CD4-positive, alpha-beta T cell (primary cell): Measurements from ENCODE around the gene MAP3K20. TPM values are rescaled to one million over a fixed set of nuclear protein-coding genes. Genes with fewer than 3 reads are reported as not detected.

ENCODE experiments used
- ATAC-seq: fragments of 200-7000 bp; cut with Tn5 transposase; one replicate; pipeline ENCODE4 v1.10.0; 2022; ENCODE audit warnings: mild to moderate bottlenecking; ENCODE audit not compliant: poor library complexity
- CTCF ChIA-PET: fragments of 350-600 bp; sonication (Branson Sonifier 250); formaldehyde crosslinking; loops from one replicate; lab custom pipeline; 2021; ENCODE audit warnings: antibody characterized with exemption, inconsistent platforms; lab: Charles Lee
- POLR2A ChIA-PET: fragments of 350-600 bp; sonication (Branson Sonifier 250); formaldehyde crosslinking; loops from one replicate; lab custom pipeline; 2021; ENCODE audit warnings: antibody characterized with exemption, inconsistent platforms; lab: Charles Lee
- DNase-seq, 14 experiments: peaks; one replicate each; pipeline ENCODE4 v3.0.0-alpha.2; 2013 to 2020; ENCODE audit warnings: mixed read lengths in 2 of 14
- H3K27ac ChIP-seq, 2 donors: one replicate each; pipeline versions ENCODE4 v1.5.1 to v1.7.0; 2013; ENCODE audit warnings: low read length in 2 of 2, low read depth in 1 of 2, mild to moderate bottlenecking in 1 of 2
- H3K27me3 ChIP-seq, 2 experiments: 1 replicate in 1 of 2; 2 replicates in 1 of 2; pipeline versions ENCODE4 v1.6.1 to v1.7.0; 2013; ENCODE audit warnings: low read length in 2 of 2, control low read depth in 1 of 2, mild to moderate bottlenecking in 1 of 2, moderate library complexity in 1 of 2; ENCODE audit not compliant: insufficient read depth in 2 of 2, control insufficient read depth in 1 of 2
- H3K36me3 ChIP-seq: one replicate; pipeline ENCODE4 v1.6.1; 2013; ENCODE audit warnings: low read length, control low read depth; ENCODE audit not compliant: insufficient read depth
- H3K4me1 ChIP-seq: one replicate; pipeline ENCODE4 v1.6.1; 2013; ENCODE audit warnings: low read length, control low read depth; ENCODE audit not compliant: insufficient read depth
- H3K4me3 ChIP-seq: one replicate; pipeline ENCODE4 v1.5.1; 2013; ENCODE audit warnings: mild to moderate bottlenecking, low read length, moderate library complexity
- H3K9me3 ChIP-seq, 2 experiments: 1 replicate in 1 of 2; 2 replicates in 1 of 2; pipeline versions ENCODE4 v1.6.1 to v1.7.0; 2013; ENCODE audit warnings: low read length in 2 of 2, mild to moderate bottlenecking in 2 of 2, control low read depth in 1 of 2, moderate library complexity in 1 of 2; ENCODE audit not compliant: control insufficient read depth in 1 of 2, insufficient read depth in 1 of 2
- H3K27ac Mint-ChIP-seq: one replicate; pipeline ENCODE4 v1.8.0; 2020; ENCODE audit warnings: mixed read lengths
- H3K27me3 Mint-ChIP-seq: one replicate; pipeline ENCODE4 v1.8.0; 2021; ENCODE audit warnings: mixed read lengths
- H3K36me3 Mint-ChIP-seq: one replicate; pipeline ENCODE4 v1.8.0; 2021; ENCODE audit warnings: low read depth, mixed read lengths
- H3K4me1 Mint-ChIP-seq: one replicate; pipeline ENCODE4 v1.8.0; 2021; ENCODE audit warnings: low read depth, mixed read lengths
- H3K4me3 Mint-ChIP-seq: one replicate; pipeline ENCODE4 v1.8.0; 2020; ENCODE audit warnings: mild to moderate bottlenecking, mixed read lengths
- H3K9me3 Mint-ChIP-seq: one replicate; pipeline ENCODE4 v1.8.0; 2020; ENCODE audit warnings: mixed read lengths
- CTCF ChIP-seq: fragments of 200-600 bp; IDR thresholded peaks from one replicate; pipeline ENCODE4 v1.8.0; 2022; ENCODE audit warnings: antibody characterized with exemption, mild to moderate bottlenecking
- intact Hi-C, 2 experiments: fragments of 100-400 bp; cut with DNase I in 1 of 2; cut with micrococcal nuclease in 1 of 2; formaldehyde crosslinking; loops; one replicate each; pipeline versions ENCODE4 v1.15.1 to v1.9.0; 2023 to 2025; cut with DNase I, micrococcal nuclease
- total RNA-seq, 174 experiments: library from RNA in 2 of 174; stranded (reverse) in 2 of 174; gene quantifications; one replicate each; pipeline ENCODE4 v1.2.3 and lab custom pipeline; 2021 to 2026

MAP3K20 gene
- total RNA-seq, 2 experiments from 2014 or later, result 0.36 to 0.39 TPM

DNA sequence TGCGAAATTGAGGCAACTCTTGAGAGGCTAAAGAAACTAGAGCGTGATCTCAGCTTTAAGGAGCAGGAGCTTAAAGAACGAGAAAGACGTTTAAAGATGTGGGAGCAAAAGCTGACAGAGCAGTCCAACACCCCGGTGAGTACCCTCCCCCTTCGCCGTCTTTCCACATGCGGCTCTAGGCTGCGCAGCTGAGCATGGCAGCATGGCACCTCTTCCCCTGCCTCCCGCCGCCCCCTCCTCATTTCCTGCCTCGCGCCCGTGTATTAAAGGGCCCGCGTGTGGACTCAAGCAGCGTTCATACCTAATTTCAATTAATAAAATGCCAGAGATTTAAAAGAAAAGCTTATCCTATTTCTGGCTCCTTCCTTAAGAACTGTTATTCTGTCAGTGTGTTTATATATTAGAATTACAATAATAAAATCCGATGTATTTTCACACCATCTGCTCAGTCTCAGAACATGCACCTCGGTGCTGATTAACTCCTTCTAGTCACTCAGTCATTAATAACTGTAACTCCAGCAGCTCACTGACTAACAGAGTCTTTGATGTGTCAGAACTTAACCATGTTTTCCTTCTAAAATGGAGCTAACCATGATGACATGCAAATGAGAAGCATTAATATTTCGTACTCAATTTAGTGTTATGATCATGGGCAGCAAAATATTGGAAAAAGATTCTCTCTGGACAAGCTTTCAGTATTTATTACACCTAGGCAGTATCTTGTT is 141.6 kb downstream of the MAP3K20 start:
- H3K36me3 ChIP-seq, result no peaks in the 10 kb centered on the region
- DNase-seq, result no peak

DNA sequence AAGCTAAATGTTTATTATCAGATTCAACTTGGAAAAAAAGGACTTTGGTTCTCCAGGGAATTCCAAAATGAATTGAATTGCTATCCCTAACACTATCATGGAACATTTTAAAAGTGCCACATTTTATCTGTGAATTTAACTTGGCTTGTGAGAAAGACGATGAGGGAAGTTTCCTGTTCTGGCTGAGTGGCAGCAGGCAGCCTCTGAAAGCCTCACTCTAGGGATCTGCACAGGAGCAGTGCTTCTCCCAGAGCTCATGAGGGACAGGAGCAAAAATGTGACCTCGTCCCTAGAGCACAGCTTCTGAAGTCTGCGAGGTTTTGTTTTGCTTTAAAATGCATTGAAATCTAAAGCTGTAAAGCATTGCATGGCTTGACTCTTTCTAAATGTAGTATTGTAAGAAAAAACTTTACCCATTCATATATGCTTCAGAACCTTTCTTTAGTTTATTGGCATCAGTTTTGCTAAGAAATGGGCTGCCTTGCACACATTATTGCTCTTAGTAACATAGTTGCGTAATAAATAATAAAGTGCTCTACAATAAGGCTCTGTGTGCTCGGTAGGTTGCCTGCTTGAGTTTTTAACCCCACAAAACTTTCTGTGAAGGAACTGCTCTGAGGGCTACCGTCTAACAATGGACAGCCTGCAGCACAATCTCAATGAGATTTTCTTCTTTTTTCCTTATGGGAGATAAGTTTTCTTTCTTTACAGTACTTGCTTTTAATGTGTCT is 142.8 kb downstream of the MAP3K20 start:
- Histone ChIP-seq H3K27ac (no peak overlapping the region), H3K4me1 (peaks cover 3% of the 10 kb centered on the region), H3K27me3 (no peaks in the 10 kb centered on the region), H3K4me3 (no peak overlapping the region), H3K9me3 (no peaks in the 10 kb centered on the region), H3K36me3 (no peaks in the 10 kb centered on the region)
- H3K4me3 Mint-ChIP-seq, result no peak overlapping the region
- H3K27me3 Mint-ChIP-seq, result no peaks in the 10 kb centered on the region
- ChIA-PET POLR2A (interaction anchor here (0.7 kb wide), 1 partner anchor 8 kb away, joined by 3 read pairs; no protein-coding TSS in a partner anchor), CTCF (interaction anchor here (1.3 kb wide), 1 partner anchor 12 kb away, joined by 3 read pairs; no protein-coding TSS in a partner anchor)
- intact Hi-C loops, result no loop called here
- no peaks in the 10 kb centered on the region for H3K9me3 Mint-ChIP-seq
- no peak for ATAC-seq
- DNase-seq, result no peak
- no peak overlapping the region for H3K27ac Mint-ChIP-seq
- TF ChIP-seq CTCF, result no peak
- H3K36me3 Mint-ChIP-seq, result no peaks in the 10 kb centered on the region
- peaks cover 5% of the 10 kb centered on the region for H3K4me1 Mint-ChIP-seq

More for the DNA sequence above, 141.6 kb downstream of the MAP3K20 start:
- ChIA-PET POLR2A (no interaction called here), CTCF (no interaction called here)
- intact Hi-C loops, result no loop called here
- no peak overlapping the region for H3K27ac Mint-ChIP-seq
- peaks cover 3% of the 10 kb centered on the region for H3K4me1 ChIP-seq
- no peaks in the 10 kb centered on the region for H3K27me3 Mint-ChIP-seq
- no peak overlapping the region for H3K4me3 Mint-ChIP-seq
- no peak for ATAC-seq
- H3K9me3 Mint-ChIP-seq, result no peaks in the 10 kb centered on the region
- H3K4me1 Mint-ChIP-seq, result peaks cover 5% of the 10 kb centered on the region
- no peak for TF ChIP-seq CTCF
- H3K36me3 Mint-ChIP-seq, result no peaks in the 10 kb centered on the region
- H3K4me3 ChIP-seq, result no peak overlapping the region
- no peaks in the 10 kb centered on the region for H3K9me3 ChIP-seq
- H3K27ac ChIP-seq, result no peak overlapping the region
- no peaks in the 10 kb centered on the region for H3K27me3 ChIP-seq

- intact Hi-C loops, result loop anchor here in 1 of 2 experiments (10.0 kb wide), 1 partner anchor 1124 kb away; no protein-coding TSS in a partner anchor
- H3K4me1 Mint-ChIP-seq, result peaks cover 5% of the 10 kb centered on the region
- H3K27me3 Mint-ChIP-seq, result no peaks in the 10 kb centered on the region
- no peak overlapping the region for H3K4me3 Mint-ChIP-seq
- Histone ChIP-seq H3K36me3 (no peaks in the 10 kb centered on the region), H3K9me3 (no peaks in the 10 kb centered on the region), H3K4me1 (peaks cover 3% of the 10 kb centered on the region), H3K27ac (no peak overlapping the region), H3K27me3 (no peaks in the 10 kb centered on the region), H3K4me3 (no peak overlapping the region)
- no peaks in the 10 kb centered on the region for H3K36me3 Mint-ChIP-seq
- ChIA-PET CTCF (no interaction called here), POLR2A (no interaction called here)
- no peak for TF ChIP-seq CTCF
- no peak for DNase-seq
- no peak for ATAC-seq
- H3K27ac Mint-ChIP-seq, result no peak overlapping the region
- no peaks in the 10 kb centered on the region for H3K9me3 Mint-ChIP-seq
These were observed 145.6 kb downstream of the MAP3K20 start for GRCh38 chr2:173221132-173221695.
